H1 (cell line): Measurements from ENCODE around the gene HM13. TPM values are rescaled to one million over a fixed set of nuclear protein-coding genes. Genes with fewer than 3 reads are reported as not detected.

Source experiments
- CTCF ChIA-PET: fragments of 300-600 bp; sonication (Branson Sonifier 250); formaldehyde crosslinking; loops from one replicate; lab custom pipeline; 2021; ENCODE audit not compliant: partially characterized antibody; lab: Charles Lee
- POLR2A ChIA-PET: fragments of 300-600 bp; sonication (Branson Sonifier 250); formaldehyde crosslinking; loops from one replicate; lab custom pipeline; 2021; ENCODE audit warnings: inconsistent platforms; ENCODE audit not compliant: partially characterized antibody; lab: Charles Lee
- DNase-seq, 2 experiments: peaks; one replicate each; pipeline versions ENCODE4 v3.0.0 to v3.0.0-alpha.2; 2010 to 2022; ENCODE audit warnings: low spot score in 2 of 2, low read depth in 1 of 2, mixed read lengths in 1 of 2
- FAIRE-seq: peaks from 2 replicates; lab custom pipeline; 2011; peaks lifted over from hg19 to GRCh38; lab: Jason Lieb, UNC
- H2AFZ ChIP-seq: 2 replicates; pipeline ENCODE4 v1.8.1; 2012; ENCODE audit warnings: low read length, inconsistent platforms
- H2AK5ac ChIP-seq: 2 replicates; pipeline ENCODE4 v1.6.1; 2013; ENCODE audit warnings: low read depth, low read length
- H2BK120ac ChIP-seq: replicated peaks from 2 replicates; pipeline ENCODE3; 2013; ENCODE audit warnings: low read depth, low read length, inconsistent platforms
- H2BK12ac ChIP-seq: 2 replicates; pipeline ENCODE4 v1.6.1; 2013; ENCODE audit warnings: low read depth, low read length
- H2BK15ac ChIP-seq: 2 replicates; pipeline ENCODE4 v1.6.1; 2013; ENCODE audit warnings: low read length
- H2BK20ac ChIP-seq: 2 replicates; pipeline ENCODE4 v1.6.1; 2013; ENCODE audit warnings: low read length
- H2BK5ac ChIP-seq: 2 replicates; pipeline ENCODE4 v1.6.1; 2013; ENCODE audit warnings: low read depth, low read length
- H3K14ac ChIP-seq: 2 replicates; pipeline ENCODE4 v1.6.1; 2013; ENCODE audit warnings: inconsistent platforms; ENCODE audit not compliant: insufficient read length
- H3K18ac ChIP-seq: 2 replicates; pipeline ENCODE4 v1.6.1; 2013; ENCODE audit warnings: low read length; ENCODE audit errors: extremely low read depth
- H3K23ac ChIP-seq: 2 replicates; pipeline ENCODE4 v1.6.1; 2013; ENCODE audit warnings: inconsistent platforms; ENCODE audit not compliant: insufficient read length
- H3K23me2 ChIP-seq: 2 replicates; pipeline ENCODE4 v1.6.1; 2013; ENCODE audit warnings: low read depth, low read length
- H3K27ac ChIP-seq: 2 replicates; pipeline ENCODE4 v1.6.1; 2011; ENCODE audit warnings: low read depth, low read length, inconsistent platforms
- H3K27me3 ChIP-seq, 4 experiments: replicated peaks in 1 of 4; 1 replicate in 1 of 4; 2 replicates in 3 of 4; pipeline versions ENCODE4 v1.6.1 to v1.8.1; 2011 to 2013; ENCODE audit warnings: low read length in 3 of 4, mild to moderate bottlenecking in 3 of 4, inconsistent platforms in 2 of 4, mixed read lengths in 2 of 4, moderate library complexity in 1 of 4; ENCODE audit not compliant: control insufficient read depth in 3 of 4, insufficient read depth in 3 of 4; ENCODE audit errors: extremely low read depth in 1 of 4
- H3K36me3 ChIP-seq, 4 experiments: 2 replicates each; pipeline versions ENCODE4 v1.6.1 to v1.8.1; 2011 to 2013; ENCODE audit warnings: mild to moderate bottlenecking in 4 of 4, low read length in 3 of 4, moderate library complexity in 2 of 4, control low read depth in 1 of 4, inconsistent platforms in 1 of 4; ENCODE audit not compliant: insufficient read depth in 4 of 4, control insufficient read depth in 2 of 4
- H3K4ac ChIP-seq: replicated peaks from 2 replicates; pipeline ENCODE3; 2013; ENCODE audit warnings: low read length, low read depth, mixed read lengths, inconsistent platforms; ENCODE audit not compliant: insufficient read length
- H3K4me1 ChIP-seq, 4 experiments: replicated peaks in 1 of 4; 1 replicate in 1 of 4; 2 replicates in 3 of 4; pipeline versions ENCODE4 v1.6.1 to v1.8.1; 2011 to 2013; ENCODE audit warnings: low read length in 3 of 4, inconsistent platforms in 2 of 4, mixed read lengths in 1 of 4; ENCODE audit not compliant: insufficient read depth in 4 of 4, control insufficient read depth in 3 of 4
- H3K4me2 ChIP-seq, 2 experiments: 2 replicates each; pipeline versions ENCODE4 v1.6.1 to v1.8.1; 2011 to 2013; ENCODE audit warnings: low read depth in 2 of 2, low read length in 2 of 2, control low read depth in 1 of 2, inconsistent platforms in 1 of 2, mild to moderate bottlenecking in 1 of 2; ENCODE audit not compliant: insufficient read depth in 1 of 2
- H3K4me3 ChIP-seq, 4 experiments: fragments of 200-600, 300-600 bp in 1 of 4; sonication (generic), shearing (Covaris generic), sonication (Bioruptor Twin) in 1 of 4; 2 replicates each; pipeline versions ENCODE4 v1.5.1 to v1.8.1; 2011 to 2016; ENCODE audit warnings: low read length in 4 of 4, low read depth in 3 of 4, control low read depth in 2 of 4, inconsistent platforms in 2 of 4, mild to moderate bottlenecking in 2 of 4, mixed read lengths in 1 of 4, moderate library complexity in 1 of 4; ENCODE audit not compliant: insufficient read depth in 2 of 4; ENCODE audit errors: extremely low read depth in 1 of 4
- H3K56ac ChIP-seq: replicated peaks from 2 replicates; pipeline ENCODE3; 2013; ENCODE audit warnings: low read depth, mild to moderate bottlenecking, mixed read lengths, low read length, inconsistent platforms; ENCODE audit not compliant: insufficient read length
- H3K79me1 ChIP-seq: 2 replicates; pipeline ENCODE4 v1.6.1; 2013; ENCODE audit warnings: low read depth, low read length, control low read depth
- H3K79me2 ChIP-seq, 2 experiments: 2 replicates each; pipeline versions ENCODE4 v1.6.1 to v1.8.1; 2012 to 2013; ENCODE audit warnings: low read length in 2 of 2, mild to moderate bottlenecking in 2 of 2, inconsistent platforms in 1 of 2; ENCODE audit not compliant: insufficient read depth in 2 of 2, control insufficient read depth in 1 of 2
- H3K9ac ChIP-seq, 4 experiments: replicated peaks in 1 of 4; 1 replicate in 1 of 4; 2 replicates in 3 of 4; pipeline versions ENCODE4 v1.6.1 to v1.8.1; 2011 to 2013; ENCODE audit warnings: low read depth in 3 of 4, low read length in 3 of 4, control low read depth in 2 of 4, mild to moderate bottlenecking in 2 of 4, moderate library complexity in 2 of 4, inconsistent platforms in 1 of 4; ENCODE audit errors: extremely low read depth in 1 of 4
- H3K9me3 ChIP-seq, 2 experiments: 2 replicates each; pipeline versions ENCODE4 v1.6.1 to v1.8.1; 2012 to 2013; ENCODE audit warnings: mild to moderate bottlenecking in 2 of 2, moderate library complexity in 2 of 2, control low read depth in 1 of 2, inconsistent platforms in 1 of 2, low read depth in 1 of 2, low read length in 1 of 2, mixed read lengths in 1 of 2; ENCODE audit not compliant: insufficient read depth in 2 of 2
- H4K20me1 ChIP-seq, 2 experiments: replicated peaks in 1 of 2; 2 replicates each; pipeline versions ENCODE3 to v1.8.1; 2011 to 2013; ENCODE audit warnings: inconsistent platforms in 2 of 2, low read length in 2 of 2, mild to moderate bottlenecking in 1 of 2; ENCODE audit not compliant: insufficient read depth in 2 of 2, control insufficient read depth in 1 of 2
- H4K5ac ChIP-seq: 2 replicates; pipeline ENCODE4 v1.6.1; 2013; ENCODE audit warnings: low read length, low read depth, mixed read lengths, inconsistent platforms; ENCODE audit not compliant: insufficient read length
- H4K8ac ChIP-seq: 2 replicates; pipeline ENCODE4 v1.8.0; 2013; ENCODE audit warnings: mild to moderate bottlenecking, moderate library complexity, low read length, inconsistent platforms; ENCODE audit not compliant: insufficient read depth; ENCODE audit errors: extremely low read depth
- H4K91ac ChIP-seq: replicated peaks from 2 replicates; pipeline ENCODE3; 2013; ENCODE audit warnings: low read length, mixed read lengths, inconsistent platforms; ENCODE audit not compliant: insufficient read length
- CBX8 ChIP-seq: fragments of 300-800, 300-1000 bp; sonication (generic); IDR thresholded peaks from 2 replicates; pipeline ENCODE4 v1.7.1; 2016; ENCODE audit warnings: low read depth, low read length, borderline replicate concordance
- CHD2 ChIP-seq: IDR thresholded peaks from 2 replicates; pipeline ENCODE4 v1.6.1; 2012; ENCODE audit warnings: low read length, improper control_type of control experiment
- WGBS, 2 experiments: shearing (Covaris generic) in 1 of 2; methylation state at CpG; one replicate each; pipeline versions ENCODE4 v1.1.6 to v1.1.7; 2013 to 2015; ENCODE audit warnings: low lambda C conversion rate in 2 of 2, mixed read lengths in 2 of 2, inconsistent platforms in 1 of 2, low coverage in 1 of 2, missing lambda C conversion rate in 1 of 2; ENCODE audit not compliant: insufficient replicate concordance in 2 of 2, insufficient coverage in 1 of 2, insufficient read length in 1 of 2; ENCODE audit errors: extremely low coverage in 1 of 2, missing lambda C conversion rate in 1 of 2; 5-methylcytosine and 5-hydroxymethylcytosine counted together
- polyA plus RNA-seq, 7 experiments: library from polyadenylated mRNA; depleted of rRNA in 3 of 7; stranded (reverse) in 5 of 7; unstranded in 2 of 7; fragments of >200 nt in 5 of 7; fragments of 200-250 nt in 2 of 7; gene quantifications; 1 replicate in 5 of 7; 2 replicates in 1 of 7; 4 replicates in 1 of 7; pipeline versions ENCODE4 v1.2.1 to v1.2.3, GENCODE V29; 2011 to 2013; ENCODE audit warnings: missing spikeins in 2 of 7, mixed read lengths in 2 of 7
- total RNA-seq: library from RNA; stranded (reverse); fragmentation: NEBNext Ultra II Directional; extraction: Animal tissue kit (Norgen Biotek cat#: 25700); gene quantifications from 2 replicates; pipeline ENCODE4 v1.2.1, GENCODE V29; 2021

Gene HM13
- total and polyA plus RNA-seq, 2 of the 8 experiments (the other 6 are each of a cell fraction or from before 2014, with no cell fraction given): 118 to 183 TPM

DNA sequence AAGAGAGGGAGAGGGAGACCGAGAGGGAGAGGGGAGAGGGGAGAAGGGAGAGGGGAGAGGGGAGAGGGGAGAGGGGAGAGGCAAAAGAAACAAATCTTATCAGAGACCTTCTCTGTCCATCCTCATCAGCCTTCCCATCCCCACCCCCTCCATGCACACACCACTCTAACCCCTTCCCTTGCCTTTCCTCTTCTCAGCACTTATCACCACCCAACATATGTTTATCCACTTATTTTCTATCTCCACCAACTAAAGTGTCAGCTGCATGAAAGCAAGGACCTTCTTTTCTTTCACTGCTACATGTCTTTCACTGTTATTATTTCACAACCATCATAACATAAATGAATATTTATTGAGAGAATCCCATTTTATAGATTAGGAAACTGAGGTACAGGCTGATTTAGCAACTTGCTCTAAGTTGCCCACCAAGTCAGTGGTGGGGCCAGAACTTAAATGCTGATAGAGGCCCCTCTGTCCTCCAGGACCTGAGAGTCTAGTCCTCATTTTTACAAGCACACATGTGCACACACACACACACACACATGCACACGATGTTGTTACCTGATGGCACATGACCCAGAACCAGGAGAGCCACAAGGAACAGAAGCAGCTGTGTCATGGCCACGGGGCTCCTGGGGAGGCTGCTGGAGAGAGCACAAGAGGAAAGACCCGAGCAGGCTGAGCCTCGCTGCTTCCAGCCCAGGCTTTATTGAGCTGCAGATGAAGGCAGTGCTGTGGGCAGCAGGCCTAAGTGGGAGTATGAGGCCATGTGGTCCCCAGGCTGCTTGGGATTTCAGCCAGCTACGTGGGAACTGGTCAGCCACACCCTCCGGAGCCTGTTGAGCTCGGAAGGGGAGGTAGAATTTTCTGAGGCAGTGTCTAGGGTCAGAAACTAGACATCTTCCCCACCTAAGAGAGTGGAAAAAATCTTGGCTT is 41.6 kb upstream of the HM13 start:
- H2BK20ac ChIP-seq: no peak overlapping the region
- H3K36me3 ChIP-seq: no peaks in the 10 kb centered on the region
- H2BK15ac ChIP-seq: no peak overlapping the region
- no peaks in the 10 kb centered on the region for H4K20me1 ChIP-seq
- H4K8ac ChIP-seq: no peak overlapping the region
- H2AK5ac ChIP-seq: no peak overlapping the region
- no peak overlapping the region for H2BK120ac ChIP-seq
- H3K14ac ChIP-seq: no peak overlapping the region
- peaks cover 52 to 63% of the 10 kb centered on the region in 2 experiments for H3K9me3 ChIP-seq
- no peak overlapping the region for H3K23ac ChIP-seq
- ChIA-PET CTCF (interaction anchor here (1.5 kb wide), 1 partner anchor 12 kb away, joined by 3 read pairs; no protein-coding TSS in a partner anchor), POLR2A (interaction anchor here (0.8 kb wide), 1 partner anchor 79 kb away, joined by 3 read pairs; no protein-coding TSS in a partner anchor)
- no peak overlapping the region for H3K9ac ChIP-seq
- no peak overlapping the region for H3K4ac ChIP-seq
- no peak overlapping the region for H2BK12ac ChIP-seq
- 70% methylated on average over 7 of the region's 8 CpGs; no CpG with 5 or more reads in 1 of the 2 experiments for WGBS, 2 experiments
- no peaks in the 10 kb centered on the region for H3K4me1 ChIP-seq
- H2AFZ ChIP-seq: no peak overlapping the region
- H3K79me1 ChIP-seq: no peaks in the 10 kb centered on the region
- H3K79me2 ChIP-seq: no peaks in the 10 kb centered on the region
- no peak overlapping the region for H4K91ac ChIP-seq
- H3K23me2 ChIP-seq: no peaks in the 10 kb centered on the region
- FAIRE-seq: no peak
- no peak for DNase-seq
- H3K18ac ChIP-seq: no peak overlapping the region
- no peak overlapping the region for H3K4me3 ChIP-seq
- no peak overlapping the region for H2BK5ac ChIP-seq
- H3K56ac ChIP-seq: no peak overlapping the region
- TF ChIP-seq CHD2 (no peak), CBX8 (no peak)
- no peaks in the 10 kb centered on the region for H3K27me3 ChIP-seq
- no peak overlapping the region for H3K4me2 ChIP-seq
- no peak overlapping the region for H4K5ac ChIP-seq
- H3K27ac ChIP-seq: no peak overlapping the region
